ENCODE measurements around the gene SERTM2.

The SERTM2 gene

GRCh38 chrX:111561851-111562250 is 50.4 kb downstream of the SERTM2 start:
- DNase-seq = no peak

- no peak for DNase-seq
Measured at GRCh38 chrX:111567542-111568255, 56.3 kb downstream of the SERTM2 start.

GRCh38 chrX:111568354-111568753 is 56.9 kb downstream of the SERTM2 start:
- no peak for DNase-seq

- DNase-seq = no peak
Measured at GRCh38 chrX:111568817-111569216, 57.4 kb downstream of the SERTM2 start.

Data from NCI-H2081 treated with DMSO at 0.1 percent for 48 hours (cell line).